Stimulated activated naive B cell treated with anti-CD40 and anti-IgM and Interleukin-4, amounts not matched to agents 10 μg/mL and 1 μg/mL and 100 μg/mL, for 72 hours (primary cell): Measurements from ENCODE around the gene SETX.
"Not testable (repeated sequence)": the region's sequence is repeated elsewhere in the genome, so short reads cannot be mapped to it uniquely, and the experiment has no call there.

Source experiments
- ATAC-seq, 2 donors: fragments of 150-1000 bp; cut with Tn5 transposase; replicated peaks; 2 replicates each; pipeline ENCODE4 v1.10.0; 2021; ENCODE audit warnings: moderate library complexity in 1 of 2
- DNase-seq: peaks from one replicate; pipeline ENCODE4 v3.0.0; 2021
- H3K27ac Mint-ChIP-seq: one replicate; pipeline ENCODE4 v1.8.0; 2022; ENCODE audit warnings: mild to moderate bottlenecking, mixed read lengths
- H3K27me3 Mint-ChIP-seq, 2 donors: one replicate each; pipeline ENCODE4 v1.8.0; 2022; ENCODE audit warnings: mixed read lengths in 2 of 2
- H3K36me3 Mint-ChIP-seq, 2 donors: one replicate each; pipeline ENCODE4 v1.8.0; 2022; ENCODE audit warnings: mixed read lengths in 2 of 2, mild to moderate bottlenecking in 1 of 2
- H3K4me1 Mint-ChIP-seq, 2 donors: one replicate each; pipeline ENCODE4 v1.8.0; 2022; ENCODE audit warnings: mixed read lengths in 2 of 2, mild to moderate bottlenecking in 1 of 2
- H3K4me3 Mint-ChIP-seq, 2 donors: one replicate each; pipeline ENCODE4 v1.8.0; 2022; ENCODE audit warnings: mild to moderate bottlenecking in 2 of 2, mixed read lengths in 2 of 2, moderate library complexity in 1 of 2
- H3K9me3 Mint-ChIP-seq, 2 donors: one replicate each; pipeline ENCODE4 v1.8.0; 2022; ENCODE audit warnings: mixed read lengths in 2 of 2, mild to moderate bottlenecking in 1 of 2

Gene SETX

GRCh38 chr9:132354637-132355355 lies at the start of gene SETX:
Gene SETX (minus strand): TSS chr9:132354986. CDS start chr9:132349428, 5,558 bp downstream.
- H3K4me1 Mint-ChIP-seq, result peaks cover 27 to 47% of the 10 kb centered on the region in 2 donors
- H3K36me3 Mint-ChIP-seq, result peaks cover 22 to 29% of the 10 kb centered on the region in 2 donors
- ATAC-seq, result peak; percentile 88 to 91

GRCh38 chr9:132404228-132404881 lies 49.6 kb upstream of the SETX start:
- Mint-ChIP-seq H3K36me3 (peaks cover 25 to 41% of the 10 kb centered on the region in 2 donors), H3K27ac (peak overlapping the region; percentile 86), H3K4me3 (peak overlapping the region; percentile 91), H3K27me3 (no peaks in the 10 kb centered on the region), H3K4me1 (peaks cover 29 to 43% of the 10 kb centered on the region in 2 donors), H3K9me3 (no peaks in the 10 kb centered on the region)
- peak; percentile 28 to 32 for ATAC-seq
- no peak for DNase-seq

More at GRCh38 chr9:132354637-132355355, at the start of gene SETX:
- peaks cover 4% of the 10 kb centered on the region in 2 donors for H3K9me3 Mint-ChIP-seq
- H3K27me3 Mint-ChIP-seq, result no peaks in the 10 kb centered on the region
- H3K4me3 Mint-ChIP-seq, result peak within 1 kb of the TSS; percentile 94 to 97
- H3K27ac Mint-ChIP-seq, result peak within 1 kb of the TSS; percentile 99
- peak; percentile 93 for DNase-seq

- no peak for ATAC-seq
- H3K4me3 Mint-ChIP-seq, result no peak overlapping the region
- DNase-seq, result no peak
- H3K27me3 Mint-ChIP-seq, result no peaks in the 10 kb centered on the region
- H3K9me3 Mint-ChIP-seq, result no peaks in the 10 kb centered on the region
- H3K36me3 Mint-ChIP-seq, result peaks cover 33 to 54% of the 10 kb centered on the region in 2 donors
- H3K27ac Mint-ChIP-seq, result peak overlapping the region; percentile 44
- peaks cover 25 to 45% of the 10 kb centered on the region in 2 donors for H3K4me1 Mint-ChIP-seq
Measured at GRCh38 chr9:132401824-132402223, 47.0 kb upstream of the SETX start.

GRCh38 chr9:132395560-132395959 lies 40.8 kb upstream of the SETX start:
- ATAC-seq, result no peak
- Mint-ChIP-seq H3K4me3 (no peak overlapping the region), H3K36me3 (peaks cover 26 to 43% of the 10 kb centered on the region in 2 donors), H3K9me3 (no peaks in the 10 kb centered on the region), H3K27me3 (no peaks in the 10 kb centered on the region), H3K27ac (no peak overlapping the region), H3K4me1 (peaks cover 3 to 12% of the 10 kb centered on the region in 2 donors)
- DNase-seq, result no peak

- H3K4me3 Mint-ChIP-seq, result no peak overlapping the region
- H3K36me3 Mint-ChIP-seq, result peaks cover 43 to 60% of the 10 kb centered on the region in 2 donors
- H3K27ac Mint-ChIP-seq, result no peak overlapping the region
- no peaks in the 10 kb centered on the region for H3K27me3 Mint-ChIP-seq
- H3K9me3 Mint-ChIP-seq, result no peaks in the 10 kb centered on the region
- ATAC-seq, result no peak
- no peak for DNase-seq
- peaks cover 6 to 11% of the 10 kb centered on the region in 2 donors for H3K4me1 Mint-ChIP-seq
Measured at GRCh38 chr9:132391449-132391848, 36.7 kb upstream of the SETX start.

GRCh38 chr9:132390966-132391365 lies 36.2 kb upstream of the SETX start:
- peaks cover 6 to 16% of the 10 kb centered on the region in 2 donors for H3K4me1 Mint-ChIP-seq
- DNase-seq (no peak), ATAC-seq (no peak)
- H3K4me3 Mint-ChIP-seq, result no peak overlapping the region
- H3K27ac Mint-ChIP-seq, result no peak overlapping the region
- H3K27me3 Mint-ChIP-seq, result no peaks in the 10 kb centered on the region
- H3K36me3 Mint-ChIP-seq, result peaks cover 43 to 63% of the 10 kb centered on the region in 2 donors
- no peaks in the 10 kb centered on the region for H3K9me3 Mint-ChIP-seq

GRCh38 chr9:132387133-132387532 lies 32.3 kb upstream of the SETX start:
- Mint-ChIP-seq H3K4me3 (no peak overlapping the region), H3K36me3 (peaks cover 55 to 78% of the 10 kb centered on the region in 2 donors), H3K27ac (peak overlapping the region; percentile 91)

GRCh38 chr9:132384376-132384775 lies 29.6 kb upstream of the SETX start:
- Mint-ChIP-seq H3K4me1 (peaks cover 42 to 70% of the 10 kb centered on the region in 2 donors), H3K27me3 (no peaks in the 10 kb centered on the region), H3K36me3 (peaks cover 52 to 65% of the 10 kb centered on the region in 2 donors), H3K9me3 (no peaks in the 10 kb centered on the region), H3K27ac (peak overlapping the region; percentile 93), H3K4me3 (peak overlapping the region; percentile 70 to 75)
- no peak for DNase-seq
- ATAC-seq, result peak; percentile 47 to 55

More at GRCh38 chr9:132387133-132387532, 32.3 kb upstream of the SETX start:
- Mint-ChIP-seq H3K27me3 (no peaks in the 10 kb centered on the region), H3K9me3 (no peaks in the 10 kb centered on the region), H3K4me1 (peaks cover 31 to 50% of the 10 kb centered on the region in 2 donors)
- DNase-seq (no peak), ATAC-seq (no peak)

- peak; percentile 42 for DNase-seq
- Mint-ChIP-seq H3K4me1 (peaks cover 42 to 70% of the 10 kb centered on the region in 2 donors), H3K27ac (peak overlapping the region; percentile 93), H3K9me3 (no peaks in the 10 kb centered on the region), H3K36me3 (peaks cover 55 to 63% of the 10 kb centered on the region in 2 donors), H3K27me3 (no peaks in the 10 kb centered on the region), H3K4me3 (peak overlapping the region; percentile 70 to 75)
- ATAC-seq, result peak; percentile 53 to 66
Measured at GRCh38 chr9:132383462-132383883, 28.7 kb upstream of the SETX start.

- Mint-ChIP-seq H3K9me3 (no peaks in the 10 kb centered on the region), H3K4me3 (peak overlapping the region; percentile 76), H3K27me3 (no peaks in the 10 kb centered on the region), H3K36me3 (peaks cover 42 to 48% of the 10 kb centered on the region in 2 donors), H3K4me1 (peaks cover 42 to 69% of the 10 kb centered on the region in 2 donors), H3K27ac (peak overlapping the region; percentile 94)
- ATAC-seq, result peak; percentile 89 to 90
- peak; percentile 48 for DNase-seq
Measured at GRCh38 chr9:132381966-132382541, 27.3 kb upstream of the SETX start.

- H3K4me3 Mint-ChIP-seq, H3K9me3 Mint-ChIP-seq, DNase-seq, H3K27me3 Mint-ChIP-seq, ATAC-seq, H3K27ac Mint-ChIP-seq: not testable (repeated sequence)
- H3K36me3 Mint-ChIP-seq, result peaks cover 28 to 31% of the 10 kb centered on the region in 2 donors
- peaks cover 32 to 50% of the 10 kb centered on the region in 2 donors for H3K4me1 Mint-ChIP-seq
Measured at GRCh38 chr9:132378416-132378815, 23.6 kb upstream of the SETX start.

- not testable (repeated sequence) for H3K9me3 Mint-ChIP-seq, DNase-seq, H3K27ac Mint-ChIP-seq, H3K27me3 Mint-ChIP-seq, ATAC-seq, H3K4me3 Mint-ChIP-seq
- Mint-ChIP-seq H3K36me3 (peaks cover 26 to 31% of the 10 kb centered on the region in 2 donors), H3K4me1 (peaks cover 31 to 50% of the 10 kb centered on the region in 2 donors)
Measured at GRCh38 chr9:132377769-132378168, 23.0 kb upstream of the SETX start.

GRCh38 chr9:132372177-132373095 lies 17.6 kb upstream of the SETX start:
- ATAC-seq (no peak), DNase-seq (no peak)
- peak overlapping the region; percentile 72 to 77 for H3K4me3 Mint-ChIP-seq
- peaks cover 29 to 40% of the 10 kb centered on the region in 2 donors for H3K4me1 Mint-ChIP-seq
- H3K36me3 Mint-ChIP-seq, result peaks cover 8 to 30% of the 10 kb centered on the region in 2 donors
- peak overlapping the region; percentile 97 for H3K27ac Mint-ChIP-seq
- H3K27me3 Mint-ChIP-seq, result no peaks in the 10 kb centered on the region
- no peaks in the 10 kb centered on the region for H3K9me3 Mint-ChIP-seq
